Measurements from ENCODE around the gene PARD3B.

GRCh38 chr2:204750389-204750788 is 205.1 kb downstream of the PARD3B start:
- TF ChIP-seq CTCF (conservative IDR thresholded peaks at IDR 0.05; ENCODE audit: low read depth, low read length) (no peak), EZH2 (IDR thresholded peaks at IDR 0.05; ENCODE audit: borderline replicate concordance, low read depth, low read length, poor library complexity, severe bottlenecking) (no peak)

Data from A673 (cell line).